Cardiac fibroblast (primary cell): ENCODE measurements around the gene CCND1.

ENCODE experiments used
- DNase-seq, 2 donors: peaks; one replicate each; pipeline versions ENCODE4 v3.0.0 to v3.0.0-alpha.2; 2010; ENCODE audit warnings: low read depth in 2 of 2
- H3K4me3 ChIP-seq, 2 donors: replicated peaks in 1 of 2; 1 replicate in 1 of 2; 2 replicates in 1 of 2; pipeline ENCODE4 v1.5.1; 2011; ENCODE audit warnings: low read depth in 2 of 2, low read length in 2 of 2, mild to moderate bottlenecking in 2 of 2, moderate library complexity in 1 of 2
- CTCF ChIP-seq: IDR thresholded peaks from one replicate; pipeline ENCODE4 v1.5.1; 2011; ENCODE audit warnings: low read depth, mild to moderate bottlenecking, low read length, inconsistent platforms

CCND1 gene

GRCh38 chr11:69703453-69703767 is 62.5 kb downstream of the CCND1 start:
- no peak for DNase-seq
- no peak for TF ChIP-seq CTCF
- H3K4me3 ChIP-seq = no peak overlapping the region
